ENCODE measurements around the gene SNRK.

SNRK gene

GRCh38 chr3:43268636-43269035, 17.7 kb upstream of the SNRK start:
- DNase-seq (ENCODE audit: low read depth) = no peak

GRCh38 chr3:43270078-43270477, 16.3 kb upstream of the SNRK start:
- no peak for DNase-seq (ENCODE audit: low read depth)

- no peak for DNase-seq (ENCODE audit: low read depth)
Observed at GRCh38 chr3:43273416-43273815, 12.9 kb upstream of the SNRK start.

- DNase-seq (ENCODE audit: low read depth) = no peak
Observed at GRCh38 chr3:43279082-43279481, 7.3 kb upstream of the SNRK start.

GRCh38 chr3:43279532-43279931, 6.8 kb upstream of the SNRK start:
- DNase-seq (ENCODE audit: low read depth) = no peak

GRCh38 chr3:43281020-43281419, 5.3 kb upstream of the SNRK start:
- no peak for DNase-seq (ENCODE audit: low read depth)

GRCh38 chr3:43284171-43284570, 2.2 kb upstream of the SNRK start:
- no peak for DNase-seq (ENCODE audit: low read depth)

GRCh38 chr3:43285644-43286043, 696 bp upstream of the SNRK start:
- no peak for DNase-seq (ENCODE audit: low read depth)

GRCh38 chr3:43286841-43287499, 630 bp downstream of the SNRK start:
- DNase-seq (ENCODE audit: low read depth) = no peak

- DNase-seq (ENCODE audit: low read depth) = no peak
Observed at GRCh38 chr3:43287500-43287873, 1.1 kb downstream of the SNRK start.

- DNase-seq (ENCODE audit: low read depth) = no peak
Observed at GRCh38 chr3:43288366-43288765, 2.0 kb downstream of the SNRK start.

GRCh38 chr3:43288850-43289249, 2.5 kb downstream of the SNRK start:
- DNase-seq (ENCODE audit: low read depth) = no peak

- no peak for DNase-seq (ENCODE audit: low read depth)
Observed at GRCh38 chr3:43289401-43289800, 3.1 kb downstream of the SNRK start.

- no peak for DNase-seq (ENCODE audit: low read depth)
Observed at GRCh38 chr3:43289841-43290470, 3.6 kb downstream of the SNRK start.

GRCh38 chr3:43290956-43291355, 4.6 kb downstream of the SNRK start:
- DNase-seq (ENCODE audit: low read depth) = no peak

- DNase-seq (ENCODE audit: low read depth) = no peak
Observed at GRCh38 chr3:43291546-43291945, 5.2 kb downstream of the SNRK start.

GRCh38 chr3:43294975-43295374, 8.6 kb downstream of the SNRK start:
- DNase-seq (ENCODE audit: low read depth) = no peak

GRCh38 chr3:43296565-43296964, 10.2 kb downstream of the SNRK start:
- no peak for DNase-seq (ENCODE audit: low read depth)

- DNase-seq (ENCODE audit: low read depth) = no peak
Observed at GRCh38 chr3:43298292-43298691, 12.0 kb downstream of the SNRK start.

- no peak for DNase-seq (ENCODE audit: low read depth)
Observed at GRCh38 chr3:43298761-43299160, 12.4 kb downstream of the SNRK start.

- no peak for DNase-seq (ENCODE audit: low read depth)
Observed at GRCh38 chr3:43302116-43302880, 16.0 kb downstream of the SNRK start.

GRCh38 chr3:43304126-43304525, 17.8 kb downstream of the SNRK start:
- DNase-seq (ENCODE audit: low read depth) = no peak

GRCh38 chr3:43307226-43307625, 20.9 kb downstream of the SNRK start:
- no peak for DNase-seq (ENCODE audit: low read depth)
